NCI-H2227 treated with DMSO at 0.1 percent for 48 hours (cell line): ENCODE data around the gene RREB1.

ENCODE experiments used
- DNase-seq: peaks from one replicate; lab custom pipeline; 2025; lab: John Stamatoyannopoulos, UW

RREB1 gene

GRCh38 chr6:7163661-7164071 lies 55.9 kb downstream of the RREB1 start:
- no peak for DNase-seq

- no peak for DNase-seq
Observed at GRCh38 chr6:7164536-7165001, 56.8 kb downstream of the RREB1 start.

GRCh38 chr6:7165002-7165889 lies 57.5 kb downstream of the RREB1 start:
- no peak for DNase-seq

- no peak for DNase-seq
Observed at GRCh38 chr6:7165890-7166267, 58.1 kb downstream of the RREB1 start.

- no peak for DNase-seq
Observed at GRCh38 chr6:7166410-7167293, 58.9 kb downstream of the RREB1 start.

DNA sequence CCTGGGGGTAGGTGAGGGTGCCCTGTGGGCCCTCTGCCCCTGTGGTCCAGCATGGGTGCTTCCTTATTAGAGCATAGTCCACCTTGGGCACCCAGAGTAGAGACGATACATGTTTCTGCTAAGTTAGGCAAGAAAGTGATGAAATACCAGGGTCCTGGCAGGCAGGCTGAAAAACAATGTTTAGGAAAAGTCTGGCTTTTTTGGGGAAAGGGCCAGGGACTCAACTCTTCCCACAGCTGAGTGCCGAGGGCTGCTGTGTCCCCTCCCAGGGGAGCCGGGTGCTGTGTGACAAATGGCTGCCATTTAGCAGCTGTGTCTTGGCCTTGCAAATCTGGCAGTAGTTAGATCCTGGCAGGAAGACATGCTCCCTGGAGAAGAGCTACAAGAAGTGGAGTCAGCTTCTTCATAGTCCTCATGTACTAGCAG lies 61.5 kb downstream of the RREB1 start:
- no peak for DNase-seq

DNA sequence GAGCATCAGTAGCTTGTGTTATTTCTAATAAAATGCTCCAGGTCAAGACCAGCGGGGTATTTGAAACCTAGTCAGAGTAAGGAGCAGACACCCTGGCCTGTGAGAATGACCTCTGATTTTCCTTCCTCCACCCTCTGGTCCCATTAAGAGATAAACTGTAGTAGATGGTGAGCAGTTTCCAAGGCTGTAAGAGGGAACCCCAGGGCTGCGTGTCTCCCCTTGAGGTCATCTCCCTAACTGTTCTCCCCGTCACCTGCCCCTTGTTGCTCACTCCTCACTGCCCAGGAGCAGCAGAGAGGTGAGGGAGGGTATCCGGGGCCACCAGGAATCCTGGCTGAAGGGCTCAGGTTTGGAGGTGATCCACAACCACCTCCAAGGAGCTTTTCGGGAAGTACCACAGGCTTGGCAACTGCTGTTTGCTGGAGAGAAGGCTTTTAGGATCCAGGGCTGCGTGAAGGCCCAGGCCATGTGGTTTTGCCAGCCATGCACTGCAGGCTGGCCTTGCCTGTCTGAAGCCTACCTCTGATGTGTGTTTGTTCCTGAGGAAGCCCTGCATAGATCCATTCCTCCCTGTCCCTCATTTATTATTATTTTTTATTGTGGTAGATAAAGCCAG lies 62.5 kb downstream of the RREB1 start:
- no peak for DNase-seq

DNA sequence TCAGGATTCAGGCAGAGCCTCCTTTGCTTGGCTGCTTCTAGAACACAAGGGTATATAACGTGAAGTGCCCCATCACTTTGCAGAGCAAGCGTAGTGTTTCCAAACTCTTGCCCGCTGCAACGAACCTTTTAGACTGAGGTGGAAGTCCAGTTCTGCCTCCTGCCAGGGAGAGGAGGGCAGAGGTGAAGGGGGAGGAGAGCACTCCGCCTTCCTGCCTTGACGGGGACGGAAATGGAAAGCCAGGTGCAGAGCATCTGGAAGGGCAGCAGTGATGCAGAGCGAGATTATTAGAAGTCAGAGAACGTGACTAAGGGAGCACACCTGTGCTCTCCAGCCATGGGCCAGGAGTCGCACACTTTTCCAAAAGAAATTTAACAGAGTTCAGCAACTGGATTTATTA lies 63.4 kb downstream of the RREB1 start:
- DNase-seq = no peak

- DNase-seq = no peak
Observed at GRCh38 chr6:7171733-7172132, 64.0 kb downstream of the RREB1 start.

DNA sequence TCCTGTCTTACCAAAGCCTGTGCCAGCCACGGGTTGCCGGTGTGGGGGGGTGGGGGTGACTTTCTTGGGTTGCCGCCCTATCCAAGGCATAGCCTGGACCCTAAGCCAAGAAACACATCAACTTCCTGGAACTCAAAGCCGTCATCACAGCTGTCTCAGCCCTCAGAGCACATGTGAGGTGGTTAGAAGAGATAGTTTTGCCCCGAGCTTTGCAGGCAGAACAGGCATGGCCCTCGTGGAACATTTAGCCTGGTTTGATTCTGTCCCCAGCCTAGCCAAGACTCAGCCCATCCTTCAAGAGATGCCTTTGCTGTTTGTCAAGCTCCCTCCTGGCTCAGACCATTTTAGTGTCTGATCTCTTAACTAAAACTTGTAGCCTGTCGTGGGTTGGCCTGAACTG lies 64.9 kb downstream of the RREB1 start:
- no peak for DNase-seq

DNA sequence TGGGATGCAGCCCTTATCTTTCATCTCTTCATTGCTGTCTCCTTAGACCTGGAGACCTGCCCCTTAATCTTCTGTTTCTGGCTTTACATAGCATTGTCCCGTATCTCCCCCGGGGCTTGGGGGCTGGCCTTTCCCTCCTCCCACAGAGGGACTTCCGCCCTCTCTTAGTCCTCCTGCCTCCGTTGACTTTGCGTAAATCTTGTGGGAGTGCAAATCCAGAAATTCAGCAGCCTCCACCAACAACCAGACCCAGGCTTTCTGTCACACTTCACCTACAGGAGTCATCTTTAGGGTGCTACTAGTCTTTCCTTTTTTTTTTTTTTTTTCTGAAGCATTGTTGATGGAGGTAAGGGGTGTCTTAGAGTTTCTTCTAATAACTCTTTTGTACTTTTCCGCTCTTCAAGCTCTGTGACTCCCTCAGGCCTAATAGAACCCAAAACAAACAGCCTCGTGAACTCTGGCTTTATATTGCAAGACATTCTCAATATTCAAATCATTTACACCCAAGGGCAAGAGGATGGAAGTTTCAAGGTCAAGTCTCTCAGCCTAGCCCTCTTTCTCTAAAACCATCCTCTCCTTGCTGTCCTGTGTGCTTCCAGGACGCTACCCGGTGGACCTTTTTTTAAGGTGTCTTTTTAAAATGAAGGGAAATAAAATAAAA lies 66.2 kb downstream of the RREB1 start:
- DNase-seq = no peak

DNA sequence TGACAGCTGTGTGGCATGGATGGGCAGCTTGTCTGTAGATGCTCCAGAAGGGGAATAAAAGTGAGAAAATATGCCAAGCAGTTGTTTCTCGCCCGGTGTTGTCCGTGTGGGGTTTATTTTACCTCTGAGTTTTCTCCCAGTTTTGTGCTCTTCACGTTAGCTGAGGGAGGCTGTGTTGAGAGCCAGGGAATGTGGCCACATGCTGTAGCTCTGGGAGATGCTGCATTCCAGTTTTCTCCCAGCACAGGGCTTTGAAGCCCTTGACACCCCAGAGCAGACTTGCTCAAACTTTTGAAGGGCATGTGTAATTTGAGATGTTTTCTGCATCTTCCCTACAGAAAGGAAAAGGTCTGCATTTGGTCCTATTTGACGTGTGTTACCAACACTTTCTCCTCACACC lies 67.7 kb downstream of the RREB1 start:
- no peak for DNase-seq

DNA sequence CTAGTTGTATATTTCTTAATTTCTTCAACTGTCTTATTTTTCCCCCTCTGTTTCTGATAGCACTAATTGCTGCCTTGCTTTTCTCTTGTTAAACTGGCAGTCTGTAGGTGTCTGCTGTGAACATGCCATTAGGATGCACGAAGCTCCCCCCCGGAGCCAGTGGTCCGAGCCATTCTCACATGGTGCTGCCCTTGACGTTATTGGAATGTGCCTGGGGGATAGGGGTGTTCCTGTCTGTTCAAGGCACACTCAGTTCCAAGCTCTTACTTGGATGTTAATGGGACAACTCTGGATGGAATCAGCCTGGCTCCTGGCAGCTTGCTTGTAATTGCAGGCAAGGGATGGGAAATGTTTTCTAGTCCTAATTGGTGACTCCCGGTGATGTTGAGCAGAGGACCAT lies 68.4 kb downstream of the RREB1 start:
- no peak for DNase-seq

DNA sequence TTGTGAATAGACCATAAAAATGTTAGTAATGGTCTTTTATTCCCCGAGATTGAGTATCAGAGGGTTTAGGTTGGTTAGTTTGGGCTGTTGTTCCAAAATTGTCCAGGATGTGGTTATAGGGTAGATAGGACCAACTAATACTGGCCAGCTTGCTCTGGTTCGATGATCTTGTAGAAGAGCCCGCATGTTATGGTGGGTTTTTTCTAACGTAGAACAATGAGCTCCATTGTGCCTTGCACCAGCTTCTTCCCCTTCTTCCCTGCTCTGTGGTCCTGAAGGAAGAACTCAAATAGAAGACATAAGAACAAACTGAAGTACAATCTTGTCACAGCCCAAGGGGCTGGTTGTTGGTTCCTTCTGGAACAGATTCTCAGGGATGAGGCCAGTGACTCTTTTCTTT lies 70.5 kb downstream of the RREB1 start:
- no peak for DNase-seq

DNA sequence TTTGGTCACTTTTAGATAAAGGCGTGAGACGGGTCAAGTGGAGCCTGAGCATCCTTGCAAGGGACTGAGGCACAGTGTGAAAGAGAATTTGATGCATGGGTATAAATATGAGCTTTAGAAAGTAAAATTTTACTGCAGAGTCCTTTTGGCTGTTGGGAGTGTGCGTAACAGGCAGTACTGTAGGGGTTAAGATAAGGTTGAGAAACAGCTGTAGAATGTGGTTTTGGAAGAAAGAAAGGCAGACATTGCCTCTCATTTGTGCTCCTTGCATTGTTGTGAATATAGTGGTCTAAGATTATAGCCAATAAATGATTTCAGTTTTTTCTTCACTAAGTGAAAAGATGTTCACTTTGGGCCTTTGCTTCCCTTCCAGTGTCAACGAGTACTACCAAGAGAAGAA lies 73.0 kb downstream of the RREB1 start:
- no peak for DNase-seq

GRCh38 chr6:7183707-7184106 lies 75.9 kb downstream of the RREB1 start:
- DNase-seq = no peak

- no peak for DNase-seq
Observed at GRCh38 chr6:7184502-7184901, 76.7 kb downstream of the RREB1 start.

DNA sequence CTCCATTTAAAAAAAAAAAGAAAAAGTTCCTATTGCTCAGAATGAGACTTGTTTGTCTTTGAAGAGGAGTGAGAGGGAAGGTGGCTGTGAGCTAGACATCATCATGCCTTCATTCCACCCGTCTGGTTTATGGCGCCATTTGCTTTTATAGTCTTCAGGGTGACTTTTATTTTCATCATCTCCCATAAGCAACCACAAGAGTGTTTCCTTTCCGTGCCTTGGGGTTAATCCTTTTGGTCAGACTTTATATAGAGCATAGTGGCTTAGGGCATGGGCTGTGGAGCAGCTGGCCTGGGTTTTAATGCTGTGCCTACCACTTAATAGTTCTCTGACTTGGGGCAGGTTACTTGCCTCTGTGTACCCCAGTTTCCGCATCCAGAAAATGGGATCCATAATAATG lies 77.8 kb downstream of the RREB1 start:
- DNase-seq = no peak

DNA sequence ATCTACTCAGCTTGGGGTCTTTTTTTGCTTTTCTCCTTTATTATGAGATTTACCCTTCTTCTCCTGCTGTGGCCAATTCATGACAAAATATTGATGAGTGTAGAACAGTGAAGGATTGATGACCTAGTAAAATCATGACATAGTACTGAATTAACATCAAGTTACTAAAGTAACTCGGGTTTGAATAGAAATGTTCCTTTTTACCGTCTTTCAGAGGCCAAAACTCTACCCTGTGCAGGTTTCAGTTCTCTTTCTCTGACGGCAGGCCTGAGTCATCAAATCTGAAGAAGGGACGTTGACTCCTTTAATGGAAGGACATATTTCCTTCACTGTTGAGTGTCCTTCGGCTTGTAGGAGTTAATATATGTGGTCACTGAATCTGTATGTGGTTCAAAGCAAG lies 80.7 kb downstream of the RREB1 start:
- no peak for DNase-seq

DNA sequence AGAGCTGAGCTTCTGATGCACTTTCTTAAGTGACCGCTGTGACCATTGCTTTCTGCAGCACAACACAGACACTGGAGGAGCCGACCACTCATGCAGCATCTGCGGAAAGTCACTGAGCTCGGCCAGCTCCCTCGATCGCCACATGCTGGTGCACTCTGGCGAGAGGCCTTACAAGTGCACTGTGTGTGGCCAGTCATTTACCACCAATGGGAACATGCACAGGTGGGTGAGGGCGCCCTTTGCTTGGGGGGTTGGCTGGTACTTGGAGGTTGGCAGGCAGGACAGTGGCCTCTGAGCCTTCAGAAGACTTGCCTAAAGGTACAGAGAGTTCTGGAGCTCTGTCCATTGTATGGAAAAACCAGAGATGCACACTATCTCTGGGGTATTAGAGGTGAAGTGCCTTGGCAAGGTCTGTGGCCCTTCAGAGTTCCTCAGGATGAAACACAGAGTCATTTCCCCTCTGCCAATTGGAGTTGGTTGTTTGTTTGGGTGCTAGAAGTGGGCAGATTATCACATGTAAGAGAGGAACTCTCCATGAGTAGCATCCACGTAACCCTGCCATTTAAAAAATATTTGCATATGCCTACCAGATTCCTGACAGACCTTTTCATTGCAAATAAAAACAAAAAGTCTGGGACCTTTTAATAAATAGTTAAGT lies 81.5 kb downstream of the RREB1 start:
- no peak for DNase-seq

DNA sequence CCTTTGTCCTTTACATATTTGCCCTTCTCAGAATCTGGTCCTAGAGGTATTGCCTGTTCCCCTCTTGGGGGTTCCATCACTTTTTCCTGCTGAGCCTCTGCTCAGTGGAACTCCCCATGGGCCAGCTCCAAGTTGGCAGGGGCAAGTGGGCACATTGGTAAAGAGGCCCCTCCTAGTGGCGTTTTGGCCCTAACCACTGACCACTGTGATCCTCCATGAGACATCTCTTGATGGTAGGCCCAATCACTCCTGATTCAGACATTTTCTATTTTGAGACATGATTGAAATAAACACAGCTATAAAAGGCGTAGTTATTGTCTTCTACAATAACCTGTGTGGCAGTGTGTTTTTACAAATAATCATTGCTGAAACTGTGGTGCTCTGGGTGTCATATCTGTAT lies 83.0 kb downstream of the RREB1 start:
- DNase-seq = no peak

GRCh38 chr6:7193122-7193521 lies 85.4 kb downstream of the RREB1 start:
- no peak for DNase-seq
